NCI-H128 (cell line): ENCODE data around the gene CARD19.

Source experiments
- DNase-seq: peaks from one replicate; lab custom pipeline; 2025; ENCODE audit not compliant: unreplicated experiment; lab: John Stamatoyannopoulos, UW

Gene CARD19

GRCh38 chr9:93096131-93096802, at the start of gene CARD19:
CARD19 (plus strand) TSS chr9:93096217; CDS start chr9:93096346, 129 bp downstream.
- DNase-seq, result no peak

- DNase-seq, result no peak
These were observed 47.2 kb upstream of the CARD19 start for GRCh38 chr9:93048566-93049448.

- DNase-seq, result no peak
These were observed 46.5 kb upstream of the CARD19 start for GRCh38 chr9:93049491-93049890.

GRCh38 chr9:93050231-93050630, 45.8 kb upstream of the CARD19 start:
- no peak for DNase-seq

GRCh38 chr9:93051680-93052089, 44.3 kb upstream of the CARD19 start:
- DNase-seq, result no peak

- DNase-seq, result no peak
These were observed 43.1 kb upstream of the CARD19 start for GRCh38 chr9:93052791-93053540.

- no peak for DNase-seq
These were observed 42.2 kb upstream of the CARD19 start for GRCh38 chr9:93053781-93054331.

- no peak for DNase-seq
These were observed 41.0 kb upstream of the CARD19 start for GRCh38 chr9:93054758-93055704.

GRCh38 chr9:93057042-93057702, 38.8 kb upstream of the CARD19 start:
- DNase-seq, result no peak

- no peak for DNase-seq
These were observed 38.2 kb upstream of the CARD19 start for GRCh38 chr9:93057703-93058354.

GRCh38 chr9:93058355-93059010, 37.5 kb upstream of the CARD19 start, which contains the start of gene SUSD3:
SUSD3 (plus strand) TSS chr9:93058701; CDS start chr9:93058743, 42 bp downstream.
- no peak for DNase-seq

GRCh38 chr9:93059011-93059714, 36.9 kb upstream of the CARD19 start:
- DNase-seq, result no peak

GRCh38 chr9:93059715-93060578, 36.1 kb upstream of the CARD19 start:
- DNase-seq, result no peak

GRCh38 chr9:93060746-93061259, 35.2 kb upstream of the CARD19 start:
- no peak for DNase-seq

- no peak for DNase-seq
These were observed 34.7 kb upstream of the CARD19 start for GRCh38 chr9:93061260-93061751.
